Activated T-helper 2 cell treated with anti-CD3 and anti-CD28 coated beads, Interferon-gamma antibody, Interleukin-2, Interleukin-4, amounts not matched to agents 10 μg/mL and 5 μg/mL and 100 μg/mL, durations not matched to agents 14 hours and 24 hours and 36 hours (primary cell): ENCODE results near the gene TEPSIN. TPM values are rescaled to one million over a fixed set of nuclear protein-coding genes. Genes with fewer than 3 reads are reported as not detected.

Source experiments
- DNase-seq: peaks from one replicate; pipeline ENCODE4 v3.0.0; 2021; ENCODE audit warnings: low spot score
- H3K27ac Mint-ChIP-seq: one replicate; pipeline ENCODE4 v1.8.0; 2021; ENCODE audit warnings: mixed read lengths
- H3K27me3 Mint-ChIP-seq: one replicate; pipeline ENCODE4 v1.8.0; 2021; ENCODE audit warnings: low read depth, mixed read lengths
- H3K36me3 Mint-ChIP-seq: one replicate; pipeline ENCODE4 v1.8.0; 2021; ENCODE audit warnings: low read depth, mixed read lengths
- H3K4me1 Mint-ChIP-seq: one replicate; pipeline ENCODE4 v1.8.0; 2021; ENCODE audit warnings: low read depth, mixed read lengths
- H3K4me3 Mint-ChIP-seq: one replicate; pipeline ENCODE4 v1.8.0; 2021; ENCODE audit warnings: low read depth, mild to moderate bottlenecking, moderate library complexity, mixed read lengths
- H3K9me3 Mint-ChIP-seq: one replicate; pipeline ENCODE4 v1.8.0; 2021; ENCODE audit warnings: mixed read lengths
- intact Hi-C: fragments of 100-400 bp; cut with micrococcal nuclease; formaldehyde crosslinking; loops from one replicate; pipeline ENCODE4 v1.15.1; 2023
- total RNA-seq: library from RNA; stranded (reverse); gene quantifications from 2 replicates; pipeline ENCODE4 v1.2.3, GENCODE V29; 2022

TEPSIN gene
- total RNA-seq, 1 donor from 2014 or later: 39.1 TPM

DNA sequence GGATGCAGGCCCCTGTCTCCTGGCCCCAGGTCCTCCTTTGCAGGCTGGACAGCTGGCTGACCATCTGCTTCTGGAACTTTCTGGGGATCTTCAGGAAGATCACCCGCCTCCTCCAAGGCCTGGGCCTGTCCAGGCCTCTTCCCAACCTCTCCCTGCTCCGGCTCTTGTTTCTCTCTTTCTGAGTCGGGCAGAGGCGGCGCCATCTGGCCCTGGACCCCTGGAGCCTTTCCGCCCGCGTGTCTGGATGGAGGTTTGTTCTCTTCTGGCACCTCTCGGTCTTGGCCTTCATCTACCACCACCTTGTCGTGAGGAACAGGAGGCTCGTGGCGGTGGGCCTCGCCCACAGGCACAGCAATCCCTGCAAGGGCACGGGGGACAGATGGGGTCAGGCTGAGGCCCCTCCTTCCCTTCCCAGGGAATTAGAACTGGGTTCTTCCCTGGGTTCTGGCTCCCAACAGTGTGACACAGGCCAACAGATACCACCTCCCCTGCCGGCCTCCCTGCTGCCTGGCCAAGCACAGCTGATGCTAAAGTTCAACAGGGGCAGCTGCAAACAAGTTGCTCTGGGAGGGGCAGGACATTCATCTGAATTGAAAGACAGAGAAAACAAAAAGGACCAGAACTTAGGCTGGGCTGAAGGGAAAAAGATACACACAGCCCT is 13.6 kb upstream of the TEPSIN start:
- intact Hi-C loops: loop anchor here (2.0 to 5.0 kb wide), 2 partner anchors 232 to 300 kb away; partner anchors contain the start of gene FAAP100
- Mint-ChIP-seq H3K27ac (no peak overlapping the region), H3K9me3 (no peaks in the 10 kb centered on the region), H3K4me1 (peaks cover 2% of the 10 kb centered on the region), H3K4me3 (no peak overlapping the region), H3K27me3 (no peaks in the 10 kb centered on the region), H3K36me3 (peaks cover 31% of the 10 kb centered on the region)
- no peak for DNase-seq

DNA sequence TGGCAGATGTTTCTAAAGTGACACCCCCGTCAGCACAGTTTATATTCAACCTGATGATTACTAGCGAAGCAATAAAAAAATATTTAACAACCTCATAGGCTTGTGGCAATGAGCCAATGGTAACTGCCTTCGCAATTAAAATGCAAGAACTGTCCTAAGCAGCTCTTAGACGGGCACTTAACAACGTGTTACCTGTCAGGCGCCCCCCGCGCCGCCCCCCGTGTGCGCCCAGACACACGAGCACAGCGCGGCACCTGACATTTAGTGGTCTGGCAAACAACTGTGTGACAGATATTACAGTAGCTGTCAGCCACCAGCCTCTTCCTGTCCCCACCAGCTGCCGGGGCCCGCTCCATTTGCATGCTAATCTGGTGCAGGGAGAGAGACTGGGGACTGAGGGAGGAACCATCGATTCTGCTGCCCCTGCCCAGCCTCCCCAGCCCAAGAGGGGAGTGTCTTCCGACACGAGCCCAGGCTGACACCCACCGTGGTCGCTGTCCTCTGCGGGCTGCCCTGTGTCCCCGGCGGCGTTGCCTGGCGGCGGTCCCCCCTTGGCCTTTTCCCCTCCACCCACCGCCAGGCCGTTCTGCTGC is 12.9 kb upstream of the TEPSIN start:
- Mint-ChIP-seq H3K27ac (no peak overlapping the region), H3K27me3 (no peaks in the 10 kb centered on the region), H3K36me3 (peaks cover 28% of the 10 kb centered on the region), H3K4me3 (no peak overlapping the region), H3K9me3 (no peaks in the 10 kb centered on the region), H3K4me1 (peaks cover 2% of the 10 kb centered on the region)
- intact Hi-C loops: loop anchor here (2.0 to 5.0 kb wide), 2 partner anchors 233 to 300 kb away; partner anchors contain the start of gene FAAP100
- no peak for DNase-seq

DNA sequence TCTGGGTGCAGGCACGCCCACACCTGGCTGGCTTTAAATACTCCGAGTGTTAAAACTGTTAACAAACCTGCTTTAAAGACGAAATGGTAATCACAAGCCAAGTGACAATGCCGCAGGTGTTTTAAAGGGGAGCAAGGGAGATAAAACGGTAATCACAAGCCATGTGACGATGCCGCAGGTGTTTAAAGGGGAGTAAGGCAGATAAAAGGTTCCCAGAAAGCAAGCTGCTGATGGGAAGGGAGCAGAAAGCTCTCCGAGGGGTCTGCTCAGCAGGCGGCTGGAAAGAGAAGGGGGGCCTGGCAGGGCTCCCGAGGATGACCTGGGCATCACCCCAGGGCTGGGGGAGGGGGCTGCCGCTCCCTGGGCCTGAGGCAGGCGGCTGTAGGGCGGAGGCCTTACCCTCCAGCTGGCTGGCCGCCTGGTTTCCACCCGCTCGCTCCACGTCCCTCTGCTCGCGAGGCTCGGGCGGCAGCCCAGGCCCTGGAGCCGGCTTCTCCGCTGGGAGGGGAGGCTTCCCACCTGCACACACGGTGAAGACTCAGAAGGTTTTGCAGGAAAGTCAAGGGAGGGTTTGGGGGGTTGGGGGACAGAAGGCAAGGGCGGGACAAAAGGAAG is 12.3 kb upstream of the TEPSIN start:
- Mint-ChIP-seq H3K36me3 (peaks cover 28% of the 10 kb centered on the region), H3K9me3 (no peaks in the 10 kb centered on the region), H3K4me1 (peaks cover 2% of the 10 kb centered on the region), H3K27ac (no peak overlapping the region), H3K27me3 (no peaks in the 10 kb centered on the region), H3K4me3 (no peak overlapping the region)
- intact Hi-C loops: loop anchor here (5.0 kb wide), 1 partner anchor 301 kb away; the partner anchor contains the start of gene FAAP100
- no peak for DNase-seq

DNA sequence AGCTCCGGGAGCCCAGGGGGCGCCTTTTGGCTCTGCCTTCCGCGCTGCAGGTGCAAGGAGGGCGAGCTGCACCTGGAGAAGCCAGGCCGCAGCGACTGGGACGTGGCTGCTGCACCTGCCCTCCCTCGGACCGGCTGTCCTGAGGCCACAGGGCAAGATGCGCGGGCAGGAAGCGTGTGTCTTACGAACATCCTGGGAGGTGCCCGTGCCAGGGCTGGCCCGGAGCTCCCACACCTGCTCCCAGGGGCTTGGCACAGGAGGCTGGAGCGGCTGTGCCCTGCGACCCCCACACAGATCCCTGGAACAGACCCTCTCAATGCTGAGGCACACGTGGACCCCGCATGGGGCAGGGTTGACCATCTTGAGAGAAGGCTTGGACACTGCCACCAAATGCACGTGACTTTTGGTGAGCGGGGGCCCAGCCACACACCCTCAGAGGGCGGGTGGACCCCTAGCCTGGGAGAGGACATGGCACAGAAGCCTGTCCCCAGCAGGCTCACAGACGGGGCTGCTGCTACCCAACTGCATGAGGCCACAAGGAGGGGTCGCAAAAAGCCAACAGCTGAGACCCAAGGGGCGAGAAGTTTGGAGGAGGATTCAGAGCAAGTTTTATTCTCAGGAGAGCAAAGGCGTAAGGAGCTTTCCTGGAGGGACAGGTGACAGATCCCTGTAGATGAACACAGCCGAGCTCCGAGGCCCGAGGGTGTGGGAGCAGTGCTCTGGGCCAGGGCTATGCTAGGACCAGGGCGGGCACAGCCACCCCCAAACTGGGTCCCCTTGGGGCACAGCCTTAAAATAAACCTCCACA is 11.6 kb upstream of the TEPSIN start:
- Mint-ChIP-seq H3K9me3 (no peaks in the 10 kb centered on the region), H3K36me3 (peaks cover 26% of the 10 kb centered on the region), H3K27ac (no peak overlapping the region), H3K4me1 (peaks cover 2% of the 10 kb centered on the region), H3K4me3 (no peak overlapping the region), H3K27me3 (no peaks in the 10 kb centered on the region)
- DNase-seq: no peak
- intact Hi-C loops: loop anchor here (5.0 kb wide), 1 partner anchor 302 kb away; the partner anchor contains the start of gene FAAP100

- H3K9me3 Mint-ChIP-seq: no peaks in the 10 kb centered on the region
- DNase-seq: no peak
- no peak overlapping the region for H3K4me3 Mint-ChIP-seq
- H3K36me3 Mint-ChIP-seq: peaks cover 32% of the 10 kb centered on the region
- intact Hi-C loops: loop anchor here (5.0 kb wide), 1 partner anchor 303 kb away; the partner anchor contains the start of gene FAAP100
- no peak overlapping the region for H3K27ac Mint-ChIP-seq
- H3K27me3 Mint-ChIP-seq: no peaks in the 10 kb centered on the region
- peaks cover 2% of the 10 kb centered on the region for H3K4me1 Mint-ChIP-seq
These were observed 10.6 kb upstream of the TEPSIN start for GRCh38 chr17:81249223-81250040.

DNA sequence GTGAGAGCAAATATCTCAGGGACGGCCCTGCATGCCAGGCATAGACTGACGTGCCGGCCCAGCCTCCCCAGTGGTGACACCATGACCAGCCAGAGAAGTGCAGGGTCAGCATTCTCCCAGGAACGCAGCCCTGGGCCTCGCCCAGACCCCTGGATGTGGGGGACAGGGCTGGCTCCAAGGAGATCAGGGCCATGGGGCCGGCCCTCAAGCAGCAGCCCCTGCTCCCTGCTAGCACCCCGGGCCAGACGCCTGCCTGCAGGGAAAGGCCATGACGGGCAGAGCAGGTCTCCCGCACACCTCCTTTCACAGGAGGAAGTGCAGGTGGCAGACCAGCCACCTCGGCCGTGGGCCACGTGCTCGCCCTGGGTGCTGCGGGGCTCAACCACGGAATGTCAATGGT is 9.8 kb upstream of the TEPSIN start:
- H3K4me3 Mint-ChIP-seq: no peak overlapping the region
- H3K36me3 Mint-ChIP-seq: peaks cover 32% of the 10 kb centered on the region
- no peaks in the 10 kb centered on the region for H3K27me3 Mint-ChIP-seq
- no peaks in the 10 kb centered on the region for H3K9me3 Mint-ChIP-seq
- intact Hi-C loops: no loop called here
- no peak for DNase-seq
- H3K27ac Mint-ChIP-seq: no peak overlapping the region
- H3K4me1 Mint-ChIP-seq: peaks cover 2% of the 10 kb centered on the region

DNA sequence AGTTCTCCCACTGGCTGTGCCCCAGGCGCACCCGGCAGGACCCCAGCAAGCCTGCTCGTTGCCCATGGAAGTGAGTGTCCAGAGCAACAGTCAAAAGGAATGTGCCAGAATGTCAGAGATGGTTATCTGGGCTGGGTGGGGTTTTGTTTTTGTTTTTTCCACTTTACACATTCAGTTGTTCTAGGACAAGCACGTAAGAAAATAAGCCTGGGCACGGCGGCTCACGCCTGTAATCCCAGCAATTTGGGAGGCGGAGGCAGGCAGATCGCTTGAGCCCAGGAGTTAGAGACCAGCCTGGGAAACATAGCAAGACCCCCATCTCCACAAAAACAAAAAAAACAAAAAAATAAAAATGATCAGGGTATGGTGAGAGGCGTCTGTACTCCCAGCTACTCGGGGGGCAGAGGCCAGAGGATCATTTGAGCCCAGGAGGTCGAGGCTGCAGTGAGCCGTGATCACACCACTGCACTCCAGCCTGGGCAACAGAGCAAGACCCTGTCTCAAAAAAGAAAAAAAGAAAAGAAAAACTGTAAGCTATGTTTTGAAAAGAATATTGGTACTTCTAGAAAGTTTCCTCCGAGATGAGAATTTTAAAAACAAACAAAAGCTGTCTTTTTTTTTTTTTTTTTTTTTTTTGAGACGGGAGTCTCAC is 8.6 kb upstream of the TEPSIN start:
- peaks cover 24% of the 10 kb centered on the region for H3K36me3 Mint-ChIP-seq
- no peak overlapping the region for H3K4me3 Mint-ChIP-seq
- no peaks in the 10 kb centered on the region for H3K9me3 Mint-ChIP-seq
- no peaks in the 10 kb centered on the region for H3K4me1 Mint-ChIP-seq
- DNase-seq: no peak
- H3K27me3 Mint-ChIP-seq: no peaks in the 10 kb centered on the region
- intact Hi-C loops: no loop called here
- H3K27ac Mint-ChIP-seq: no peak overlapping the region

- Mint-ChIP-seq H3K9me3 (no peaks in the 10 kb centered on the region), H3K27ac (no peak overlapping the region), H3K4me3 (no peak overlapping the region), H3K36me3 (peaks cover 23% of the 10 kb centered on the region), H3K4me1 (peaks cover 3% of the 10 kb centered on the region), H3K27me3 (no peaks in the 10 kb centered on the region)
- intact Hi-C loops: no loop called here
- no peak for DNase-seq
These were observed 8.0 kb upstream of the TEPSIN start for GRCh38 chr17:81246679-81247338.

GRCh38 chr17:81246343-81246670 is 7.5 kb upstream of the TEPSIN start:
- H3K27me3 Mint-ChIP-seq: no peaks in the 10 kb centered on the region
- intact Hi-C loops: no loop called here
- no peaks in the 10 kb centered on the region for H3K9me3 Mint-ChIP-seq
- no peak for DNase-seq
- H3K36me3 Mint-ChIP-seq: peaks cover 28% of the 10 kb centered on the region
- no peak overlapping the region for H3K27ac Mint-ChIP-seq
- H3K4me1 Mint-ChIP-seq: peaks cover 7% of the 10 kb centered on the region
- H3K4me3 Mint-ChIP-seq: no peak overlapping the region

DNA sequence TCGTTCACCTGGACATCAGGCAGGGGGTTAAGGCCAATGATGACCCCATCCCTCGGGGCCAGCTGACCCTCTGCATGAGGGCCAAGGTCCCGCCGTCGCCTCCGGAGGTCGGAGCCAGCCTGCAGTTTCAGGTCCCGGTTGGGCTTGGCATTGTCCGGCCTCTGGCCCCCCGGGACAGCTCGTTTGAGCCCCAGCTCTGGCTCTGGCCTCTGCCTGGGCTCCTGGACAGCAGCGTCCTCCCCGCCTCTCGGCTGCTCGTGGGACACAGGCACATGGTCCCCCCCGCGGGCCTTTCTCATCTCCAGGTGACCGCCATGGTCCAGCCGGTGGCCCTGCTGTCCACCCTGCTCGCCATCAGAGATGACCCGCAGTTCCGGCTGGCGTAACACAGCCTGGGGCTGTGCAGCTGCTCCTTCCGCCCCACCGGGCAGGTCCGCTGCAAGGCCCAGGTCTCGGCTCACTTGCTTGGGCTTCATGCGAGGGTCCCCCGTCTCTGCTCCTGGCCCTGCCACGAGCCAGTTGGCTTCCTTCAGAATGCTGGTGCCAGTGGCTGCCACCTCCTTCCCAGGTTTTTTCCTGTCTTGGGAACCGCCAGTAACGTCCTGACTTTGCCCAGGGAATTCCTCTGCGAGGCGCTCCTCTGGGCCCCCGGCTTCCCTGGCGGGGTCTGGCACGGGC is 6.9 kb upstream of the TEPSIN start:
- DNase-seq: no peak
- no peak overlapping the region for H3K4me3 Mint-ChIP-seq
- H3K9me3 Mint-ChIP-seq: no peaks in the 10 kb centered on the region
- H3K27ac Mint-ChIP-seq: no peak overlapping the region
- peaks cover 33% of the 10 kb centered on the region for H3K36me3 Mint-ChIP-seq
- peaks cover 9% of the 10 kb centered on the region for H3K4me1 Mint-ChIP-seq
- intact Hi-C loops: no loop called here
- H3K27me3 Mint-ChIP-seq: no peaks in the 10 kb centered on the region

- H3K27me3 Mint-ChIP-seq: no peaks in the 10 kb centered on the region
- intact Hi-C loops: no loop called here
- no peak overlapping the region for H3K4me3 Mint-ChIP-seq
- peaks cover 12% of the 10 kb centered on the region for H3K4me1 Mint-ChIP-seq
- H3K27ac Mint-ChIP-seq: peak overlapping the region; percentile 33
- DNase-seq: no peak
- peaks cover 35% of the 10 kb centered on the region for H3K36me3 Mint-ChIP-seq
- no peaks in the 10 kb centered on the region for H3K9me3 Mint-ChIP-seq
These were observed 6.3 kb upstream of the TEPSIN start for GRCh38 chr17:81245024-81245664.
